Endodermal cell (in vitro differentiated cells): Measurements from ENCODE around the gene RHOT1. TPM values are rescaled to one million over a fixed set of nuclear protein-coding genes. Genes with fewer than 3 reads are reported as not detected.
A peak's percentile ranks its signal among the peaks of the same experiment; 100 is the strongest.

ENCODE experiments used
- DNase-seq: peaks from one replicate; pipeline ENCODE4 v3.0.0-alpha.2; 2017
- H3K27ac ChIP-seq: 2 replicates; pipeline ENCODE4 v1.5.1; 2013; ENCODE audit warnings: mild to moderate bottlenecking, low read depth, low read length, moderate library complexity
- H3K27me3 ChIP-seq: 2 replicates; pipeline ENCODE4 v1.6.1; 2013; ENCODE audit warnings: mild to moderate bottlenecking, low read length, moderate library complexity; ENCODE audit not compliant: insufficient read depth, control insufficient read depth, poor library complexity, severe bottlenecking
- H3K36me3 ChIP-seq: 2 replicates; pipeline ENCODE4 v1.7.0; 2013; ENCODE audit warnings: mild to moderate bottlenecking, low read length, moderate library complexity; ENCODE audit not compliant: control insufficient read depth, insufficient read depth
- H3K4me1 ChIP-seq: one replicate; pipeline ENCODE4 v1.7.0; 2013; ENCODE audit warnings: low read length; ENCODE audit not compliant: control insufficient read depth, insufficient read depth
- H3K4me3 ChIP-seq: 2 replicates; pipeline ENCODE4 v1.5.1; 2013; ENCODE audit warnings: mild to moderate bottlenecking, low read length, moderate library complexity
- H3K9ac ChIP-seq: 2 replicates; pipeline ENCODE4 v1.6.1; 2013; ENCODE audit warnings: mild to moderate bottlenecking, low read length, moderate library complexity; ENCODE audit not compliant: poor library complexity, severe bottlenecking; ENCODE audit errors: extremely low read depth
- H3K9me3 ChIP-seq: 2 replicates; pipeline ENCODE4 v1.6.1; 2013; ENCODE audit warnings: mild to moderate bottlenecking, low read length, moderate library complexity; ENCODE audit not compliant: control insufficient read depth
- H3K27ac Mint-ChIP-seq: 2 replicates; pipeline ENCODE4 v1.8.0; 2020; ENCODE audit warnings: mixed read lengths
- H3K27me3 Mint-ChIP-seq: 2 replicates; pipeline ENCODE4 v1.8.0; 2021; ENCODE audit warnings: mild to moderate bottlenecking, mixed read lengths; ENCODE audit not compliant: insufficient read depth
- H3K36me3 Mint-ChIP-seq: 2 replicates; pipeline ENCODE4 v1.8.0; 2020; ENCODE audit warnings: low read depth, mixed read lengths
- H3K4me1 Mint-ChIP-seq: 2 replicates; pipeline ENCODE4 v1.8.0; 2020; ENCODE audit warnings: mixed read lengths
- H3K4me3 Mint-ChIP-seq: 2 replicates; pipeline ENCODE4 v1.8.0; 2020; ENCODE audit warnings: mild to moderate bottlenecking, moderate library complexity, mixed read lengths
- H3K9me3 Mint-ChIP-seq: 2 replicates; pipeline ENCODE4 v1.8.0; 2020; ENCODE audit warnings: mild to moderate bottlenecking, mixed read lengths
- WGBS, 2 experiments: methylation state at CpG; one replicate each; pipeline versions ENCODE4 v1.1.5 to v1.1.7; 2013; ENCODE audit warnings: missing lambda C conversion rate in 2 of 2, mixed read lengths in 1 of 2; ENCODE audit not compliant: insufficient coverage in 1 of 2, insufficient read length in 1 of 2; 5-methylcytosine and 5-hydroxymethylcytosine counted together
- total RNA-seq, 2 donors: library from RNA; stranded (reverse); fragmentation: NEBNext Ultra II Directional in 1 of 2; extraction: Animal tissue kit (Norgen Biotek cat#: 25700) in 1 of 2; gene quantifications; 2 replicates in 1 of 2; 3 replicates in 1 of 2; pipeline ENCODE4 v1.2.1, GENCODE V29; 2021
- TF ChIP-seq, protein P1 (sequence below): fragments of 200-600 bp; sonication (generic); conservative IDR thresholded peaks from 2 replicates; pipeline ENCODE4 v1.5.0; 2021; ENCODE audit warnings: antibody characterized with exemption, mild to moderate bottlenecking

Gene RHOT1
- total RNA-seq, 2 donors from 2014 or later = 30.0 to 35.7 TPM

GRCh38 chr17:32222621-32223020 lies 80.3 kb downstream of the RHOT1 start:
- Histone ChIP-seq H3K36me3 (peaks cover 22% of the 10 kb centered on the region), H3K9me3 (no peaks in the 10 kb centered on the region), H3K4me3 (no peak overlapping the region), H3K4me1 (no peaks in the 10 kb centered on the region), H3K9ac (no peak overlapping the region), H3K27me3 (no peaks in the 10 kb centered on the region), H3K27ac (no peak overlapping the region)
- DNase-seq = no peak
- H3K9me3 Mint-ChIP-seq = no peaks in the 10 kb centered on the region
- H3K36me3 Mint-ChIP-seq = peaks cover 13% of the 10 kb centered on the region
- H3K27ac Mint-ChIP-seq = peak overlapping the region; percentile 2
- H3K4me3 Mint-ChIP-seq = no peak overlapping the region
- H3K27me3 Mint-ChIP-seq = no peaks in the 10 kb centered on the region
- 73 to 87% methylated on average over 3 of the region's 3 CpGs for WGBS, 2 experiments
- no peaks in the 10 kb centered on the region for H3K4me1 Mint-ChIP-seq
- TF ChIP-seq, protein P1, sequence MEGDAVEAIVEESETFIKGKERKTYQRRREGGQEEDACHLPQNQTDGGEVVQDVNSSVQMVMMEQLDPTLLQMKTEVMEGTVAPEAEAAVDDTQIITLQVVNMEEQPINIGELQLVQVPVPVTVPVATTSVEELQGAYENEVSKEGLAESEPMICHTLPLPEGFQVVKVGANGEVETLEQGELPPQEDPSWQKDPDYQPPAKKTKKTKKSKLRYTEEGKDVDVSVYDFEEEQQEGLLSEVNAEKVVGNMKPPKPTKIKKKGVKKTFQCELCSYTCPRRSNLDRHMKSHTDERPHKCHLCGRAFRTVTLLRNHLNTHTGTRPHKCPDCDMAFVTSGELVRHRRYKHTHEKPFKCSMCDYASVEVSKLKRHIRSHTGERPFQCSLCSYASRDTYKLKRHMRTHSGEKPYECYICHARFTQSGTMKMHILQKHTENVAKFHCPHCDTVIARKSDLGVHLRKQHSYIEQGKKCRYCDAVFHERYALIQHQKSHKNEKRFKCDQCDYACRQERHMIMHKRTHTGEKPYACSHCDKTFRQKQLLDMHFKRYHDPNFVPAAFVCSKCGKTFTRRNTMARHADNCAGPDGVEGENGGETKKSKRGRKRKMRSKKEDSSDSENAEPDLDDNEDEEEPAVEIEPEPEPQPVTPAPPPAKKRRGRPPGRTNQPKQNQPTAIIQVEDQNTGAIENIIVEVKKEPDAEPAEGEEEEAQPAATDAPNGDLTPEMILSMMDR = peak; percentile 15

GRCh38 chr17:32223703-32224102 lies 81.4 kb downstream of the RHOT1 start:
- DNase-seq = no peak
- no peak overlapping the region for H3K4me3 Mint-ChIP-seq
- no peak overlapping the region for H3K27ac Mint-ChIP-seq
- 100% methylated on average over 2 of the region's 3 CpGs for WGBS, 2 experiments
- no peaks in the 10 kb centered on the region for H3K27me3 ChIP-seq
- H3K4me1 Mint-ChIP-seq = peaks cover 4% of the 10 kb centered on the region
- TF ChIP-seq, protein P1 = no peak
- H3K4me1 ChIP-seq = no peaks in the 10 kb centered on the region
- no peak overlapping the region for H3K9ac ChIP-seq
- H3K27ac ChIP-seq = no peak overlapping the region
- H3K9me3 ChIP-seq = no peaks in the 10 kb centered on the region
- no peaks in the 10 kb centered on the region for H3K27me3 Mint-ChIP-seq
- H3K4me3 ChIP-seq = no peak overlapping the region
- H3K9me3 Mint-ChIP-seq = no peaks in the 10 kb centered on the region
- H3K36me3 Mint-ChIP-seq = peaks cover 13% of the 10 kb centered on the region
- H3K36me3 ChIP-seq = peaks cover 22% of the 10 kb centered on the region

GRCh38 chr17:32226886-32227285 lies 84.6 kb downstream of the RHOT1 start:
- no peaks in the 10 kb centered on the region for H3K9me3 Mint-ChIP-seq
- Histone ChIP-seq H3K27ac (no peak overlapping the region), H3K36me3 (peaks cover 16% of the 10 kb centered on the region), H3K9me3 (no peaks in the 10 kb centered on the region), H3K9ac (no peak overlapping the region), H3K4me3 (no peak overlapping the region), H3K27me3 (no peaks in the 10 kb centered on the region), H3K4me1 (no peaks in the 10 kb centered on the region)
- peaks cover 4% of the 10 kb centered on the region for H3K4me1 Mint-ChIP-seq
- H3K36me3 Mint-ChIP-seq = peaks cover 13% of the 10 kb centered on the region
- WGBS, 2 experiments = 92% methylated on average over 2 to 3 of the region's 3 CpGs
- DNase-seq = no peak
- TF ChIP-seq, protein P1 = no peak
- H3K27me3 Mint-ChIP-seq = no peaks in the 10 kb centered on the region
- H3K27ac Mint-ChIP-seq = no peak overlapping the region
- H3K4me3 Mint-ChIP-seq = no peak overlapping the region
